ENCODE results near the gene CTTN. TPM values are rescaled to one million over a fixed set of nuclear protein-coding genes. Genes with fewer than 3 reads are reported as not detected.

The CTTN gene
- total RNA-seq, 1 experiment from 2014 or later = 503 TPM

- no TSS peak for BruUV-seq (replicated peaks)
- intact Hi-C loops (cut with micrococcal nuclease; ENCODE audit: unreplicated experiment) = no loop called here
- Histone ChIP-seq H3K27ac (ENCODE audit: low read length) (no peak overlapping the region), H3K4me3 (ENCODE audit: low read depth in 2 of 2, low read length in 2 of 2) (no peak overlapping the region), H3K4me1 (ENCODE audit: control insufficient read depth, insufficient read depth, low read length) (no peaks in the 10 kb centered on the region), H3K9me3 (ENCODE audit: control insufficient read depth, insufficient read depth, low read depth, low read length) (no peaks in the 10 kb centered on the region), H3K36me3 (ENCODE audit: control insufficient read depth, insufficient read depth, low read length) (peaks cover 19% of the 10 kb centered on the region), H3K27me3 (ENCODE audit: control insufficient read depth, insufficient read depth, low read length) (no peaks in the 10 kb centered on the region)
- no peak for TF ChIP-seq REST (IDR thresholded peaks at IDR 0.05; ENCODE audit: insufficient read depth in 1 of 2, low read depth in 2 of 2, low read length in 1 of 2)
- no peak for TF ChIP-seq SIN3A (IDR thresholded peaks at IDR 0.05; ENCODE audit: borderline replicate concordance, insufficient read depth, low read depth, low read length)
- no peak for TF ChIP-seq CTCF (IDR thresholded peaks at IDR 0.05)
- no peak for TF ChIP-seq POLR2AphosphoS5 (IDR thresholded peaks at IDR 0.05; ENCODE audit: low read depth, low read length)
- TF ChIP-seq TCF7L2 (IDR thresholded peaks at IDR 0.05; ENCODE audit: low read depth, low read length) = no peak
- ATAC-seq (no peak), DNase-seq (ENCODE audit: low read depth, low spot score) (no peak)
- ChIA-PET CTCF (no interaction called here), POLR2A (no interaction called here)
- in situ Hi-C loops (cut with HindIII; ENCODE audit: low pct_unique_long_range_greater_than_20kb, low sequenced_read_pairs) = no loop called here
Measured at GRCh38 chr11:70384566-70385152, 13.7 kb upstream of the CTTN start.

GRCh38 chr11:70387564-70387963, 10.8 kb upstream of the CTTN start:
- H3K27ac ChIP-seq (ENCODE audit: low read length) = no peak overlapping the region
- H3K36me3 ChIP-seq (ENCODE audit: control insufficient read depth, insufficient read depth, low read length) = peaks cover 14% of the 10 kb centered on the region
- CTCF ChIA-PET = no interaction called here
- no peaks in the 10 kb centered on the region for H3K9me3 ChIP-seq (ENCODE audit: control insufficient read depth, insufficient read depth, low read depth, low read length)
- DNase-seq (ENCODE audit: low read depth, low spot score) (no peak), ATAC-seq (no peak)
- in situ Hi-C loops (cut with HindIII; ENCODE audit: low pct_unique_long_range_greater_than_20kb, low sequenced_read_pairs) (no loop called here), intact Hi-C loops (cut with micrococcal nuclease; ENCODE audit: unreplicated experiment) (no loop called here)
- BruUV-seq (replicated peaks) = no TSS peak
- H3K4me3 ChIP-seq (ENCODE audit: low read depth in 2 of 2, low read length in 2 of 2) = no peak overlapping the region
- TF ChIP-seq SIN3A (IDR thresholded peaks at IDR 0.05; ENCODE audit: borderline replicate concordance, insufficient read depth, low read depth, low read length) = no peak
- no peak for TF ChIP-seq CTCF (IDR thresholded peaks at IDR 0.05)
- 0 out of 2 replicates have a peak, but pooled peaks have one; percentile 8 for TF ChIP-seq POLR2AphosphoS5 (IDR thresholded peaks at IDR 0.05; ENCODE audit: low read depth, low read length)
- no peak for TF ChIP-seq REST (IDR thresholded peaks at IDR 0.05; ENCODE audit: insufficient read depth in 1 of 2, low read depth in 2 of 2, low read length in 1 of 2)
- TF ChIP-seq TCF7L2 (IDR thresholded peaks at IDR 0.05; ENCODE audit: low read depth, low read length) = no peak
- POLR2A ChIA-PET = no interaction called here
- H3K4me1 ChIP-seq (ENCODE audit: control insufficient read depth, insufficient read depth, low read length) = no peaks in the 10 kb centered on the region
- no peaks in the 10 kb centered on the region for H3K27me3 ChIP-seq (ENCODE audit: control insufficient read depth, insufficient read depth, low read length)

All from Panc1 (cell line).